Astrocyte of the cerebellum (primary cell): ENCODE measurements around the gene NEAT1.

Experiments used
- DNase-seq: peaks from one replicate; pipeline ENCODE4 v3.0.0-alpha.2; 2011; ENCODE audit warnings: low read depth
- H3K4me3 ChIP-seq: 2 replicates; pipeline ENCODE4 v1.5.1; 2011; ENCODE audit warnings: mild to moderate bottlenecking, low read depth, low read length, moderate library complexity
- in situ Hi-C: cut with HindIII; loops from 2 replicates; pipeline ENCODE4 v1.10.0; 2017; ENCODE audit warnings: low sequenced_read_pairs
- TF ChIP-seq, protein P1 (sequence below): IDR thresholded peaks from 2 replicates; pipeline ENCODE4 v1.5.1; 2012; ENCODE audit warnings: low read length, low read depth, moderate library complexity, mild to moderate bottlenecking; ENCODE audit errors: missing control alignments

NEAT1 gene

DNA sequence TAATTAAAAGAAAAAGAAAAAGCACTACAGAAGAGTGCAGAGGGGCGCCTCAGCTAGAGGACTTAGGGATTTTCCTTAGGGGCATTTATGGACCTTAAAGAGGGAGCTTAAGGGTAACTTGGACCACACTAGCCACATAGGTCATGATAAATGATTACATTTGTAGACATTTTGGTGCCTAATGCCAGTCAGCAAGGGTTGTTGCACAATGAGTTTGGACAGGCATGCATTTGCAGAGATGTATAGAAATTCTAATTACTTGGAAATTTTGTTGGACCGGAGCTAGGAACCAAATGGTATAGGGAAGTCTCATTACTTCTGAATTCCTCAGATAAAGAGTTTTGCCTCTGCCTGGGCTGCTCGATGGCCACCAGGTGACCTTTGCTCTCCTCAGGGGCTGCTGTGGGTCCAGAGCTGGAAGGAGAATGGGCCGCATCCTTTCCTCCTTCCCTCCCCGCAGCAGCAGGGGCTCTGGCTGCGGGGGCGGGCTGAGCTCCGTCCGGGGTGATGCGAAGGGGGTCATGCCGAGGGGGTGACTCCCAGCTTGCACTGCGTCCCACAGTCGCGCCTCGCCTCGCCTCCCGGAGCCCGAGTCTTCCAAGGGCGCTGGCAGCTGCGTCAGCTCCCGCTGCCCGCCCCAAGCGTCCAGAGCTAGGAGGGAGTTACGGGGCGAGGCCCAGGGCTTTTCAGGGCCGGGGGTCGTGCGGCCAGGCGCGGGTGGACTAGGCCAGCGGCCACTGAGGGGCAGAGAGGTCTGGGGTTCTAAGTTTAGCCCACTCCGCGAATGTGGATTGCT lies 56.0 kb downstream of the NEAT1 start:
- TF ChIP-seq, protein P1, sequence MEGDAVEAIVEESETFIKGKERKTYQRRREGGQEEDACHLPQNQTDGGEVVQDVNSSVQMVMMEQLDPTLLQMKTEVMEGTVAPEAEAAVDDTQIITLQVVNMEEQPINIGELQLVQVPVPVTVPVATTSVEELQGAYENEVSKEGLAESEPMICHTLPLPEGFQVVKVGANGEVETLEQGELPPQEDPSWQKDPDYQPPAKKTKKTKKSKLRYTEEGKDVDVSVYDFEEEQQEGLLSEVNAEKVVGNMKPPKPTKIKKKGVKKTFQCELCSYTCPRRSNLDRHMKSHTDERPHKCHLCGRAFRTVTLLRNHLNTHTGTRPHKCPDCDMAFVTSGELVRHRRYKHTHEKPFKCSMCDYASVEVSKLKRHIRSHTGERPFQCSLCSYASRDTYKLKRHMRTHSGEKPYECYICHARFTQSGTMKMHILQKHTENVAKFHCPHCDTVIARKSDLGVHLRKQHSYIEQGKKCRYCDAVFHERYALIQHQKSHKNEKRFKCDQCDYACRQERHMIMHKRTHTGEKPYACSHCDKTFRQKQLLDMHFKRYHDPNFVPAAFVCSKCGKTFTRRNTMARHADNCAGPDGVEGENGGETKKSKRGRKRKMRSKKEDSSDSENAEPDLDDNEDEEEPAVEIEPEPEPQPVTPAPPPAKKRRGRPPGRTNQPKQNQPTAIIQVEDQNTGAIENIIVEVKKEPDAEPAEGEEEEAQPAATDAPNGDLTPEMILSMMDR = no peak
- peak overlapping the region; percentile 27 for H3K4me3 ChIP-seq
- DNase-seq = no peak
- in situ Hi-C loops = no loop called here

DNA sequence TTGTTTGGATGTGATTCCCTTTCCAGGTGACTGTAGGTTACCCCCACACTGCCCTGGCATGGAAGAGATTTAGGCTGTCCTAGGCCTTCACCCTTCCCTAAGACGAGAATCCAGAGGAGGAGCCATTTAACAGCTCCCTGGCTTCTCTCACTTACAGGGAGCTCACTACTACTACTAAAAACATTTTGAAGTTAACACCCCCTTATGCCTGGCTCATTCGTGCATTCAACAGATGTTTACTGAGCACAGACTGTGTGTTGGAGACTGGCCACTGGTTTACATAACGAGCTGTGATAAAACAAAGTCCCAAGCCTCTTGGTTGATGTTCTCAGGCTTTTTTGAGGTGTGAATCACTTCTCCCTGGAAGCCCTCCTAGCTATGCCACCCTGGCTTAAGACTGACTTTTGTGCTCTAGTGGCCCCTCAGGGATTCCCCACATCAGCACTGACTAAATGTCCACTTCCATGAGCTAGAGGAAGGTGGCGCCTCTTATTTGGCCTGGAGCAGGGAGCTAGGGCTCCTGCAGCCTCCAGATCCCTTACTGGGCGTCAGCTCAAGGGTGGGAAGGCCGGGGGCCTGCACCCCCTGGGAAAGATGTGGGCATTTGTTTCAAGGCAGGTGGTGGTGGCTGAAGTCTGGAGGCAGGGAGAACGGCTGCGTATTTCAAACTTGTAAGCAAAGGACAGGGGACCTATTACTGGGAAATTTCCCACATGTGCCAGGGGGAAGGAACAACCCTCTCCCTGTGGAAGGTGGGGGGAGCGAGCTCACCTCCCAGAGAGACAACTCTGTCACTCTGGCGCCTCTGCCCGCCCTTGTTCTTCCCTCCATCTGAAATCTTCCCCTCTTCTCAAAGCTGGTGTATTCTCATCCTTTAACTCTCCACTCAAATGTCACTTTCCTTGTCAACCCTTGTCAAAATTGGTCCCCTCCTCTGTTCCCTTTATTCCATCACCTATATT lies 56.9 kb downstream of the NEAT1 start:
- in situ Hi-C loops = no loop called here
- peak overlapping the region; percentile 27 for H3K4me3 ChIP-seq
- TF ChIP-seq, protein P1 = peak; percentile 68
- DNase-seq = no peak

DNA sequence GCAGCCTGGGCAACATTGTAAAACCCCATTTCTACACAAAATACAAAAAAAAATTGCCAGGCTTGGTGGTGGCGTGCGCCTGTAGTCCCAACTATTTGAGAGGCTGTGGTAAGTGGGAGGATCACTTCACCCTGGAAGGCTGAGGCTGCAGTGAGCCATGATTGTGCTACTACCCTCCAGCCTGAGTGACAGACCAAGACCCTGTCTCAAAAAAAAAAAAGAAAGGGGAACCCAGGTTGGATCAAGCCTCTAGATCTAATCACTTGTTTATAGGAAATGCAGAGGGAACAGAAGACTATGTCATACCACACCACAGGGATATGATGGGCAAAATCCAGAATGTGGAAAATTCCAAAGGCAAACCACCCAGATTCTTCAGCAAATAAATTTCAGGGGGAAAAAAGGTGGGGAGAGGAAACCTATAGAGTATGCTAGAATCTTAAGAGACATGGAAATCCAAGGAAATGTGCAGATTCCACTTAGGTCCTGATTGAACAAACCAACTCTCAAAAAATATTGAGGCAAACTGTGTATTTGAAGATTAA lies 59.8 kb downstream of the NEAT1 start:
- TF ChIP-seq, protein P1 = no peak
- H3K4me3 ChIP-seq = no peak overlapping the region
- in situ Hi-C loops = no loop called here
- no peak for DNase-seq

DNA sequence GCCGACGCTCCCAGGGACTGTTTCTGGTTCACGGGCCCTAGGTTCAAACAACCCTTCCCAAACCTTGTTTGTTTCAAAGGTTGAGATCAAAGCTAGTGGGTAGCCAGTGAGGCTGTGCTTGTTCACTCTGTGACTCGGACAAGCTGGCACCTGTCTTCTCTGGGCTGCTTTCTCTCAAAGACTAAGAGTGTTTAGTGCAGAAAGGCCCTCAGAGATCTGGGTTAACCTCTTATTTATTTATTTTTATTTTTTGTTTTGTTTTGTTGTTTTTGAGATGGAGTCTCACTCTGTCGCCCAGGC lies 63.3 kb downstream of the NEAT1 start:
- H3K4me3 ChIP-seq = no peak overlapping the region

DNA sequence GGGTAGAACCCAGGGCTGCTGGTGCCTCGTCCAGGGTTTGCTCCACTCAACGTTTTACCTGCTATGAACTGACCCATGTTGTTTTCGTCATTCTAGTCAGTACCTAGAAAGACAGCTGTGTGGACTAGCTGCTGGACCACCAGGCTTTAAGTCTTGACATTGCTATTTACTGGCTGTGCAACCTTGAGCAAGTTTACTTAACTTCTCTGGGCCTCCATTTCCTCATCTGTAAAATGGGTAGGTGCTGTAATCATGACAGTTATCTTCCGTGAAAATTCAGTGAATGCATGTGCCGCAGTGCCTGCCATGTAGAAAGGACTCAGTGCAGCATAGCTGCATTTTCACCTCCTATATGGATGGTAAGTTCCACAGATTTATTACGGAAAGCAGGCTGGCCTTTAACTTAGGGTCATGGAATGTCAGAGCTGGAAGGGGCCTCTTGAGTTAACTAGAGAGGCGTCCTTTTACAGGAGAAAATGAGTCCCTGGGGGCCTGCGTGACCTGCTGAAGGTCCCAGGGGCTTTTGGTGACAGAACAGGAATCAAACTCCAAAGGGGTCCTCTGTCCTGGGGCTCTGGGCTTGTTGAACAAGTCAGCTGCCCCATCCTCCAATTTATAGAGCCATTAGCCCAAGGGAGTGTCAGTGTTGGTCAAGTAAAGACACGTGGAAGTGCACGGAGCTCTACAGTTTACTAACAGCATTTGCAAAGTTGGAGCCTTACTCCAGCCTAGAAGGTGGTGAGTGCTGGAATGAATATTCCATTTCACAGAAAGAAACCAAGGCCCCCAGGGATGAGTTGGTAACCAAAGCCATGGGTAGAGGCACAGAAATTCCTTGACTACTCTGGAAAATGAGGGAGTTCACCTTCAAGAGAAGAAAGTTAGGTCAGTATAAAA lies 64.2 kb downstream of the NEAT1 start:
- TF ChIP-seq, protein P1 = no peak
- in situ Hi-C loops = no loop called here
- no peak overlapping the region for H3K4me3 ChIP-seq
- DNase-seq = no peak

More for the DNA sequence above, 63.3 kb downstream of the NEAT1 start:
- TF ChIP-seq, protein P1 = no peak
- in situ Hi-C loops = no loop called here
- no peak for DNase-seq
